Placental pericyte (primary cell): Measurements from ENCODE around the gene DMRT2. TPM values are rescaled to one million over a fixed set of nuclear protein-coding genes. Genes with fewer than 3 reads are reported as not detected.

ENCODE experiments used
- small RNA-seq: library from RNA; depleted of rRNA; stranded (forward); fragments of <200 nt; gene quantifications from one replicate; pipeline ENCODE3, GENCODE V24; 2012; ENCODE audit warnings: low replicate concordance
- total RNA-seq: library from RNA; depleted of rRNA; stranded (reverse); fragments of >200 nt; gene quantifications from 2 replicates; pipeline ENCODE4 v1.2.3, GENCODE V29; 2012

The DMRT2 gene
- total RNA-seq, result not detected in 2 replicates

DNA sequence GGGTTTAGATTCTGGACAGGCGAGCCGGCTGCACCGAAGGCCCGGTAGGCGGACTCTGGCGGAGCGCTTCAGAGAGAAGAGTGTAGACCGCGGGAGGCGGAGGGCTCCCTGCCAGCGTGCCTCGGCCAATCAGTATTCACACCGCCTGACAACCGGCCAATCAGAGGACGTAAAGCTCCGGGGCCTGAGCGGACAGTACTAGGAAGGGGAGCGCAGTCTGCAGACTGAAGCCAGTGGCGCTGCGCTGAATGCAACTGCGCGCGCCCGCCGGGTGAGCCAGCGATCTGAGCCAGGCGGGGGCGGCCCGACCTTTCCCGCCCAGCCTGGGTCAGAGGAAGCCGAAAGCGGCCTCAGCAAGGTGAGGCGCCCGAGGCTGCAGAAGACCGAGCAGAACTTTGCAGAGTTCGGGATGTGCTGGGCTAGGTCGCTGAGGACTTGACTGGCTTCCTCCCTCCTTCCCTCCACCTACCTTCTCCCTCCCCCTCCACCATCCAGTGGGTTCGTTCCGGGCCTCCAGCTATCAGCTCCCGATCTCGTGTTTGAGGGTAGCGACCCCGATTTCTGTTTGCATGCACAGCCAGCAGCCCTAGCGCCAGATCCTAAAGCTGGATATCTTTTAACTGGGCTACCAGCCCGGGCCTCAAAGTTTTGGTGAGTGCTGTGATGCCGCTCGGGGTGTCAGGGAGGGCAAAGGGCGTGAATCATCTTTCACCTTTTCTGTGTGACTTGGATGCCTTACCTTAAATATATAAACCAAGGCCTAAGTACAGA is at the start of gene DMRT2:
DMRT2 (plus strand) TSS at position 233 of the 771 bp plus-strand sequence. CDS start 1,257 bp downstream, outside the sequence.

Small RNAs within 50 kb of the gene (small RNA-seq; reads per million reads assigned to genes)
- gene RNU6-1073P, result not detected

Other genes with a start within 250 kb of the DMRT2 start
- gene DMRT1, start 208.7 kb upstream of the DMRT2 start, total RNA-seq, result not detected in 2 replicates
- gene DMRT3, start 73.7 kb upstream of the DMRT2 start, total RNA-seq, result not detected in 2 replicates